Testis (tissue), 3 donors: ENCODE measurements around the gene DTNB. TPM values are rescaled to one million over a fixed set of nuclear protein-coding genes. Genes with fewer than 3 reads are reported as not detected.

Experiments
- DNase-seq: peaks from one replicate; pipeline ENCODE4 v3.0.0-alpha.2; 2019
- H3K27ac ChIP-seq, 2 donors: fragments of 200-600 bp; sonication (generic); one replicate each; pipeline ENCODE4 v1.5.1; 2019
- H3K27me3 ChIP-seq: fragments of 200-600 bp; sonication (generic); one replicate; pipeline ENCODE4 v1.5.1; 2019
- H3K36me3 ChIP-seq: fragments of 200-600 bp; sonication (generic); one replicate; pipeline ENCODE4 v1.5.1; 2017; ENCODE audit warnings: low read depth; ENCODE audit errors: missing control alignments
- H3K4me1 ChIP-seq: fragments of 200-600 bp; sonication (generic); one replicate; pipeline ENCODE4 v1.5.1; 2019
- H3K4me3 ChIP-seq, 2 donors: fragments of 200-600 bp; sonication (generic); one replicate each; pipeline ENCODE4 v1.5.1; 2017 to 2019
- H3K9me3 ChIP-seq: fragments of 200-600 bp; sonication (generic); one replicate; pipeline ENCODE4 v1.5.1; 2017
- CTCF ChIP-seq, 3 experiments: fragments of 450-650 bp in 2 of 3; fragments of 200-600 bp in 1 of 3; sonication (generic) in 1 of 3; IDR thresholded peaks; one replicate each; pipeline ENCODE4 v1.5.1; 2016 to 2019; ENCODE audit warnings: antibody characterized with exemption in 3 of 3, mild to moderate bottlenecking in 2 of 3, moderate library complexity in 1 of 3
- POLR2A ChIP-seq: fragments of 450-650 bp; IDR thresholded peaks from one replicate; pipeline ENCODE4 v1.6.1; 2017; ENCODE audit warnings: antibody characterized with exemption, mild to moderate bottlenecking, moderate library complexity
- WGBS, 2 donors: methylation state at CpG; one replicate each; pipeline ENCODE4 v1.1.5; 2018; 5-methylcytosine and 5-hydroxymethylcytosine counted together
- intact Hi-C: fragments of 100-400 bp; cut with DNase I; formaldehyde crosslinking; loops from one replicate; pipeline ENCODE4 v1.15.1; 2023; ENCODE audit warnings: low total_unique reads
- polyA plus RNA-seq: library from polyadenylated mRNA; stranded (reverse); fragments of 350-450 nt; fragmentation: Illumina TruSeq; extraction: RNeasy Lipid Tissue Mini Kit (QIAGEN cat#74804); gene quantifications from one replicate; pipeline ENCODE4 v1.2.3, GENCODE V29; 2014; ENCODE audit warnings: low read depth, low replicate concordance; ENCODE audit not compliant: insufficient read depth
- total RNA-seq, 2 donors: library from RNA; depleted of rRNA; stranded (reverse); fragments of >200 nt; gene quantifications; one replicate each; pipeline ENCODE4 v1.2.3, GENCODE V29; 2016

Gene DTNB
- total and polyA plus RNA-seq, 3 donors from 2014 or later = 21.9 to 47.3 (median 45.1) TPM

GRCh38 chr2:25664965-25665307, 8.4 kb downstream of the DTNB start:
- intact Hi-C loops = loop anchor here (10.0 kb wide), 1 partner anchor 60 kb away; no protein-coding TSS in a partner anchor
- no peaks in the 10 kb centered on the region for H3K4me1 ChIP-seq
- no peaks in the 10 kb centered on the region for H3K36me3 ChIP-seq
- H3K27me3 ChIP-seq = no peaks in the 10 kb centered on the region
- DNase-seq = no peak
- no peak overlapping the region for H3K4me3 ChIP-seq
- 62 to 79% methylated on average over 4 of the region's 4 CpGs for WGBS, 2 donors
- no peak for TF ChIP-seq POLR2A
- TF ChIP-seq CTCF (IDR thresholded peaks at IDR 0.05) = peak in 1 of 3 experiments; percentile 3
- no peaks in the 10 kb centered on the region for H3K9me3 ChIP-seq
- H3K27ac ChIP-seq = no peak overlapping the region

GRCh38 chr2:25664183-25664964, 9.0 kb downstream of the DTNB start:
- Histone ChIP-seq H3K4me1 (no peaks in the 10 kb centered on the region), H3K4me3 (no peak overlapping the region), H3K27me3 (no peaks in the 10 kb centered on the region), H3K9me3 (no peaks in the 10 kb centered on the region), H3K36me3 (no peaks in the 10 kb centered on the region), H3K27ac (no peak overlapping the region)
- TF ChIP-seq CTCF (IDR thresholded peaks at IDR 0.05) (peak; percentile 37 to 66 (median 55)), POLR2A (no peak)
- peak; percentile 78 for DNase-seq
- WGBS, 2 donors = 46 to 49% methylated on average over 9 of the region's 9 CpGs
- intact Hi-C loops = loop anchor here (10.0 kb wide), 1 partner anchor 60 kb away; no protein-coding TSS in a partner anchor

DNA sequence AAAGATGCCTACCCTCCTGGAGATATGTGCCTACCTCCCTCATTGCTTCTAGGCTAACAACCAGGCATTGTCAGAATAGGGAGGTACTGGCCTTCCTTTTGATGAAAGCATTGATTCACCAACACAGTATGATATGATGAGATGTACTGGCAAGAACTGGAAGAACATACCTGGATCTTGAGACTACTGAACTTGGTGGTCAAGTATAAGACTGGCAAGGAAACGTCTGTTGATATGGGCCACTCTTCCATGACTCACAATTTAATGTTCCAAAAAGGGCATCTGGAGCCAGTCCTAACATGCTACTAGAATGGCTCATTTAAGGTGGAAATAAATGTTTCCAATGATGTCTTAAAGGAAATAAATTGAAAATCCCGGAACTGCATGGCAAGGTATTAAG, 18.1 kb downstream of the DTNB start:
- no peak for TF ChIP-seq POLR2A
- no peak for TF ChIP-seq CTCF (IDR thresholded peaks at IDR 0.05)
- H3K9me3 ChIP-seq = no peaks in the 10 kb centered on the region
- H3K36me3 ChIP-seq = no peaks in the 10 kb centered on the region
- no peak overlapping the region for H3K27ac ChIP-seq
- intact Hi-C loops = no loop called here
- H3K4me1 ChIP-seq = no peaks in the 10 kb centered on the region
- no peak overlapping the region for H3K4me3 ChIP-seq
- H3K27me3 ChIP-seq = no peaks in the 10 kb centered on the region
- DNase-seq = no peak
- 87 to 89% methylated on average over 2 of the region's 2 CpGs for WGBS, 2 donors

DNA sequence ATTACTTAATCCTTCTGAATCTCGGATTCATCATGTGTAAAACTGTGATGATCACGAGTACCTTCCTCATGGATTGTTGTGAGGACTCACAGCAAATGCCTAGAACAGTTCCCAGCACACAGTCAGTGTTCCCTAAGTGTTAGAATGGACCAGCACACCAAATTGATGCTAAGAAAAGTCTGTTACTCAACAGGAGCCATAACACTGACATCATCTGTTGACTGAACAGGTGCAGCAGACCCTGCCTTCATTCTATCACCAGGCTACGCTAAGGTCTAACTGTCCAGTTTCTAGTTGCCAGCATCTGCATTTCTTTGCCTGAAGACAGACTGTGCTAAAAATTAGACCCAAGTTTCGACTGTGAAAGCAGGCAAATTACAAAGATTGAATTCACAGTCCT, 18.6 kb downstream of the DTNB start:
- no peak overlapping the region for H3K4me3 ChIP-seq
- TF ChIP-seq CTCF (IDR thresholded peaks at IDR 0.05) (no peak), POLR2A (no peak)
- no peaks in the 10 kb centered on the region for H3K36me3 ChIP-seq
- intact Hi-C loops = no loop called here
- no peaks in the 10 kb centered on the region for H3K9me3 ChIP-seq
- H3K4me1 ChIP-seq = no peaks in the 10 kb centered on the region
- 96 to 97% methylated on average over 4 of the region's 4 CpGs for WGBS, 2 donors
- no peak for DNase-seq
- H3K27me3 ChIP-seq = no peaks in the 10 kb centered on the region
- H3K27ac ChIP-seq = no peak overlapping the region
